ENCODE measurements around the gene MAP4K2.
"Not testable (repeated sequence)": the region's sequence is repeated elsewhere in the genome, so short reads cannot be mapped to it uniquely, and the experiment has no call there.

The MAP4K2 gene

DNA sequence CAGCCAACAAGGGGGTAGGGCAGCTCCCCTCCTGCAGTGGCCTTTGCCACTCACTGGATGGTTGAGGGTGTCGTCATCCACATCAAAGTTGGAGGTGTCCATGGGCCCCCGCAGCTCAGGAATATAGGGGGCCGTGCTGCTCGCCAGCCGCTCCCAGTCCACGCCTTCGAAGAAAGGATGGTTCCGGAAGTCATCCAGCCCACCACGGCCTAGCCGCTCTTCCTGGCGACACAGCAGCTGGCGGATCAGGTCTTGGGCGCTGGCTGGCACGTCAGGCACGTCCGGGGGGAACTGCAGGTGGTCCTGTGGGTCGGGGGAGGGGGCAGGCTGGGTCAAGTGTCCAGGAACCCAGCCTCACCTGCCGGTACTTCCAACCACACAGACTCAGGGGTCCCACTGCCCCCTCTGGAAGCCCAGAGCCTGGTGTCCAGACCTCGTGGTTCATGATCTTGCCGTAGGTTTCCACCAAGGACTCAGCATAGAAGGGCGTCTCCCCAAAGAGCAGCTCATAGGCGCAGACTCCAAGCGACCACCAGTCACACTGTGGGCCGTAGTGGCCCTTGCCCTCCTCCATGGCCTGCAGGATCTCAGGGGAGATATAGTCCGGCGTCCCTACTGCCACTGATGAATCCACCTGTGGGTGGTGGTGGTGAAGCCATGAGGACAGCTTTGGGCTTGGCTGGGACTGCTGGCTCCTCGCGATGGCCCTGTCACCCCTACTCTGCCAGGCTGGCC, 35.8 kb upstream of the MAP4K2 start:
- no peak for DNase-seq

DNA sequence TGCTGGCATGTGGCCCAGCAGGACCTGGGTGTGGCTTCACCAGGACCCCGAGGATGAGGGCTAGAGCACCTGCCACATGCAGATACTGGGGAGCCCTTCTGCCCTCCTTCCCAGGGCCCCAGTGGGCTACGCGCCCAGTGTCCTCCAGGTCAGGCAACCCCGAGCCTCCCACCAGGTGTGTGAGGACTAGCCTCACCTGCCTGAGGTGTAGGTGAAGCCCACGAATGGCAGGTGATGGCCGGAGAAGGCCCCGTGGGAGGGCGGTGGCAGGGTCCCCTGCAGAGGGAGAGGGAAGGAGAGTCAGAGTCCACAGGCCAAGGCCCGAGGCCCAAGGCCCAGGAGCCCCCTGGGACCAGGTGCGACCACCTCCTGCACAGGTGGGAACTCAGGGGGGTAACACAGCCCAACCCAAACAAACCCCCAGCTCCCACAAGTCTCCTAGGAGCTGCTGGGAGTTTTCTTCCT, 34.9 kb upstream of the MAP4K2 start:
- DNase-seq, result no peak

DNA sequence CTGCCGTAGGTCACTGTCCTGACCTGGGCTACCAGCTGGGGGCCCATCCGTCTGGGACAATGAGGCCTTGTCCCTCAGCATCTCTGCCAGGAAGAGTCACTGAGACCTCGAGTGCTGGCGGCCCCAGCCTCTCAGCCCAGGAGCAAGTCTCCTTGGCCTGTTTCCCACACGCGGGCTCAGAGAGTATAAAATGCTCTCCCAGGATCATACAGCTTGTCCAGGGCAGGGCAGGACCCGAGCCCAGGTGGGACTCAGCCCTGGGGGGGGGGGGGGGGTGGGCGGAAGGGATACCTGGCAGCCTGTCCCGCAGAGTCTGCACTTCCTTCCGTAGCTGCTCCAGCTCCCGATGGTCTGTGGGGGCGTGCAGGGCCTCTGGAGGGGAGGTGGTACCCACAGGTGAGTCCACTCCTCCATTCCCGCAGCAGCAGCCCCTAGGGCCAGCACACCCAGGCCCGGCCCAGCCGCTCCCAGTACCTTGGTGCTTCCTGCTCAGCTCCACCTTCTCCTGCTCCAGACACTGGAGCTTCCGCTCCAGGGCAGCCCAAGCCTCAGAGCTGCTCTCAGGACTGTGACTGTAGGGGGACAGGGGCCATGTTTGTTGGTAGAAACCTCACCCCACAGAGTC, 33.5 kb upstream of the MAP4K2 start:
- DNase-seq, result no peak

DNA sequence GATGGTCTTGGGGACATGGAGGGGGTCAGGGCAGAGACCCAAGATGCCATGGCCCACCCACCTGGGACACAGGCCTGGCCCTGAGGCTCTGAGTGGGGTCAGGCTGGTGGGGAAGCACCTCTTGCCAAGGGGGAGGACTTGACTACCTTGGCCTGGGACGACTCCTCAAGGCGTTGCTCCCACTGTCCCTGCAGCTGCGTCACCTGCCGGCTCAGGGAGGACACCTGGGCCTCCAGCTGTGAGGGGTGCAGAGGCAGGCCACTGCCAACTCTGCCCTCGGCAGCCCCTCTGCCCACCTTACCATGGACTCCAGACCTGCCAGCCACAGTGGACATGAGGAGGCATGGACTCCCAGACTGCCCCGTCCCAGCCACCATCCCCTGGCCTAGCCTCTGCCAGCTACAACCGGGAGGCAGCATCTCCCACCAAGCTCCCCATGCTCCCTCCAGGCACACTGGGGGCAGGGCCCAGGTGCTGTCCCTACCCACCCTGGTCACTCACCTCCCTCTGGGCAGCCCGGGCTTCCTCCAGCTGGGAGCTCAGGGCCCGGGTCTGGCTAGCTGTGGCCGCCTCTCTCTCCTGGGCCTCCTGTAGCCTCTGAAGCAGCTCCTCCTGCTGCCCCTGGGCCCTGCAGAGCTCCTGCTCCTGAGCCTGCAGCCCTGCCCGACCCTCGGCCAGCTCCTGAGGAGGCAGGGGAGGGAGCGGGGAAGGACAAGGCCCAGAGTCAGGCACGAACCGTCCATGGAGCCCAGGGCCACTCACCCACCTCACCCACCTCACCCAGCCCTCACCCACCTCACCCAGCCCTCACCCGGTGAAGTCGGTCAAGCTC, 32.8 kb upstream of the MAP4K2 start:
- no peak for DNase-seq

DNA sequence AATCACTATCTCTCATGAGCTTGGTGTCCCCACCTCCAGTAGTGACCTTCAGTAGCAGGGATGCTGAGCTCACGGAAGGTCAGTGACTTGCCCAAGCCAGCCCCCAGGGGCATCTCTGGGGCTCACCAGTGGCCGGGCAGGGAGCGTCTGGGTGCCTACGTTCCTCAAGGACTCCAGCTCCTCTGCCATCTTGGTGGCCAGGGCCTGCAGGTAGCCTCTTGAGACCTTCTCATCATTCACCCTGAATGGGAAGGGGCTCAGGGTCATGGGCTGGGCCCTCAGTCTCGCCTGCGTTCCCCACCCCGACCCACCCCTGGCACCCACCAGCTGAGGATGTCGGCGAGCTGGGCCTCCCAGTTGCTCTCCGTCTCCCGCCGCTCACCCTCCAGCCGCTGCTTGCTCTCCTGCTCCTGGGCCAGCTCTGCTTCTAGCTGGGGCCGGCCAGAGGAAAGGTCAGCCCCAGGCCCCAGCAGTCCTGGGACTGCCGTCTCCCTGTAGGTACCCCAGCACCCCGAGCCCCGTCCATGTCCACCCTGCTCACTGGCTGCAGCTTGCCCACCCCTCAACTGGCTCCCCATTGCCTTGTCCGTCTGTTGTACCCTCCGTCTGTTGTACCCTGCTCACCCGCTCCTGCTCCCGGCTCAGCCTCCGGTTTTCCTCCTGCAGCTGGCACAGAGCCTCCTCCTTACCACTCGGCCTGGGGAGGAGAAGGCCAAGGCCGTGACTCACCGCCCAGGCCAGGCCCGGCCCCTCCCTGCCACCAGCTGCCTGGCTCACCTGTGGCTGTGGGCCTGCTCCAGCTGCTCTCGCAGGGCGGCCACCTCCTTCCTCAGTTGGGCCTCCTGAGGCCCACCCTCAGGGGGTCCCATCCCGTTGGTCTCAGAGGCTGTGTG, 32.0 kb upstream of the MAP4K2 start:
- DNase-seq, result no peak

DNA sequence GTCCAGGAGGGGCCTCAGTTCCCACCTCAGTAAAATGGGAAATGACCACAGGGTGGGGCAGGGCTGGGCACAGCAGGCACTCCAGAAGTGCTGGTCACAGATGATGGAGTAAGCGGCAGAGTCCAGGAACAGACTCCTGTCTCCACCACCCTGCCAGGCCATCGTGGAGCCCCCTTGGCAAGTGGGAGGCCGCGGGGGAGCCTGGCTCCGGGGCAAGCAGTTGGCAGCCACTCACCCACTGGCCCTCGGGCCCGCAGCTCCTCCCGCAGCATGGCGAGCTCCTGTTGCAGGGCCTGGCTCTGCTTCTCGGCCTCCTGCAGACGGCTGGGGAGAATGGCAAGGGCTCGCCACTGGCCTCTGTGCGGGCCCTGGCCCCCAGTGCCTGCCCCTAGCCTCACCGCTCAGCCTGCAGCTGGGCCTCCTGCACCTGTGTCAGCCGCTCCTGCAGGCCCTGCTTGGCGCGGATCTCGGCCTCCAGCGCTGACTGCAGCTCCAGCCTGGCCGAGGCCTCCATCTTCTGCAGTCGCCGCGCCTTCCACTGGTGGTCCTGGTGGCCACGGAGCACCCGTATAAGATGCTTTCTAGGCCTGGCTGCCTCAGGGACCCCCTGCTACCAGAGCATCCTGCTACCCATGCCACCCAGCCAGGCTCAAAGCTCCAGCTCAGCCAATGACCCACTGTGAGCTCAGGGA, 31.2 kb upstream of the MAP4K2 start:
- no peak for DNase-seq

DNA sequence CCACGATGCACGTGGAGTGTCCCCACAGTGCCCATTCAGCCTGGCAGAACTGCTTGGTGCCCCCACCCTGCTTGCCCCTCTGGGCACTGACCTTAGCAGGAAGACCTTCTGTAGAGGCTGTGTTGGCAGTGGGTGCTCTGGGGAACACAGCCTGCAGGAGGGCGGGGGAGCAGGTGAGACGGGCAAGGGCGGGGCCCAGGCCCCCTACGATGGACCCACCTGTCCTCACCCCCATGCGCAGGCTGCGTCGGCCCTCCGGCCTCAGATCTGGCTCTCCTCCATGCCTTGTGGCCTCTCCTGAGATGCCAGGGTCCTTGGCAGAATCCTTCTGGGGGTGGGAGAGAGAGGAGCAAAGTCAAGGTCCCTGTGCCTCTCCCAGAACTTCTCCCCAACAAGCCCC, 30.5 kb upstream of the MAP4K2 start:
- no peak for DNase-seq

DNA sequence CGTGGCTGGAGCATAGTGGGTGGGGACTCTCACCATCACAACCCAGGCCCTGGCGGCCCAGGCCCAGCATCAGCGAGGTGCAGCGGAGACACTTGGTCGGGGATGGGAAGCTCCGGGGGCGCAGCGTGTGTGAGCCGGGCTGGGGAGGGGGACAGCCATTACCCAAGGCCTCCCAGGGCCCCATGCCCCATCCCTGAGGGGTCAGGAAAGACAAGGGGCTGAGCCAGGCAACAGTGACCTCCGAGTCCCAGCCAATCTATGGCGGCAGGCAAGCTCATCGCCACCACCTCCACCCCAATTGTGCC, 30.1 kb upstream of the MAP4K2 start:
- no peak for DNase-seq

DNA sequence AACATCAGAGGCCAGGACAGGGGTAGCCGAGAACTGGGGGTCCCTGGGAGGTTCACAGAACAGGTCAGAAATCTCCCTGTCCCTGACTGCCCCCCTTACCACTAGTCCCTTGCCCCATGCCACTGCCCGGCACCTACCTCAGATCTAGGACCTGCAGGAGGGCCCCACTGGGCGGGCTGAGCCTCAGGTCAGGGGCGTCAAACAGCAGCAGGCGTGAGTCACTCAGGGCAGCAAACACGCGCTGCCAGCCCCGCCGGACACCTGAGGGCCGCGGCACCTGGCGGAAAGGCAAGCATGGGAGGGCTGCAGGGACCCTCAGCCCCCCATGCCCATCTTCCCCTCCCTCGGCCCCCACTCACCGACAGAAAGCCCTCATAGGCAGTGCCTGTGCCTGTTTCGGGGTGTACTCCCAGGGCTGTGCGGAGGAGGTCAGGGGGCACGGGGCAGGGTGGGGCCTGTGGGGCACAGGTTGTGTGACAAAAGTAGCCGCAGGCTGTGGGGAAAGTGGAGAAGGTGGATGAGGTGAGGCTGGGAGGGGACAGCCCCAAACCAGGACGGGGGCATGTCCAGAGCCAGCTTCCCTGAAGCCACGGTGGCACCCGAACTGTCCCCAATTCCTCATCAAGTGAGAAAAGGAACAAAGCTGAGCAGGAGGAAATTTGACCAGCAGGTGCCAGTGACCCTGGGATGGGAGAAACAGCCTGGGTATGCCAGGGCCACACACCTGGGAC, 29.6 kb upstream of the MAP4K2 start:
- no peak for DNase-seq

DNA sequence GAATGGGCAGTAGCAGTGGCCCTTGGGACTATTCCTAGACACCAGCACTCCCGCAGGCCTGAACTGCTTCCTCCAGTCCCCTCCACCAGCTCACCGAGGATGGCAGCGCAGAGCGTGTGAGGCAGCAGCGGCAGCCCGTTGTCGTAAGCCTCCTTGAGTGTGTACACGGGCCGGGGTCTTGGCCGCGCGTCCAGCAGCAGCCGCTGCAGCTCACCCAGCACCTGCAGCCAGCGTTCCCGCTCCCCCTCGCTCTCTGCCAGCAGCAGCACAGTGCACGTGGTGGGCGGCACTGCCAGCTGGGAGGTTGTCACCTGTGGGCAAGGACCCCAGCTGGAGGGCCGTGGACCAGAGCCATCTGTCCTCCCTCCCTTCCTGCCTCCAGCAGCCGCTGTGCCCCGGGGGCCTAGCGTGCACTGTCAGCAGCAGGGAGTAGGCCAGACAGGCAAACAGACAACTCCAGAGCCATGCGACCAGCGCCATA, 28.4 kb upstream of the MAP4K2 start:
- DNase-seq, result no peak

DNA sequence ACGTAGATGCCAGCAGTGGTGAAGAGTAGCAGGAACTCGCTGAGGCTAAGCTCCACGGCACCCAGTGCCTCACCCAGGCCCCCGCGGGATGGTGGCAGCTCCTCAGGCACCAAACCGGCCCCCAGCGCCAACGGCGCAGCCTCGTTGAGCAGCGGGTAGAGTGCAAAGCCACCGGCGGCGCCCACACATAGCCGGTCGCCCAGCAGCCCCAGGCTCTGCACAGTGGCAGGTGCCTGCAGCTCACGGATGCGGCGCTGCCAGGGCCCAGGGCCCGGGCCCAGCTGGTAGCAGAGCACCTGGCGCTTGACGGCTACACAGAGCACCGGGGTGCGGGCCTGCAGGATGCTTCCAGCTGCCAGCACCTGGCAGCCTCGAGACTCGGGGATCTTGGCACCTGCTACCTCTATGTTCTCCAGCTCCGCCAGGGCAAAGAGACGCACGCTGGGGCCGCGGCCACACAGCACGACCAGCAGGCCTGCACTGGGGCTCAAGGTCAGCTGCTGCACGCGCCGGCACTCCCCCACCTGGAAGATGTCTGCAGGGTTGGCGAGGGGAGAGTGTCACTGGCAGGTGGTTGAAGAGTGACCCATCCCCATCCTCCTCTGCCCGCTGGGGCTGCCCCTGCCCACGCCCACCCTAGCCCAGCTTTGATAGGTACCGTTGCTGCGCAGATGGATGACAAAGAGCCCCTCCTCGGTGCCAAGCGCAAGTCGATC, 26.7 kb upstream of the MAP4K2 start:
- no peak for DNase-seq

DNA sequence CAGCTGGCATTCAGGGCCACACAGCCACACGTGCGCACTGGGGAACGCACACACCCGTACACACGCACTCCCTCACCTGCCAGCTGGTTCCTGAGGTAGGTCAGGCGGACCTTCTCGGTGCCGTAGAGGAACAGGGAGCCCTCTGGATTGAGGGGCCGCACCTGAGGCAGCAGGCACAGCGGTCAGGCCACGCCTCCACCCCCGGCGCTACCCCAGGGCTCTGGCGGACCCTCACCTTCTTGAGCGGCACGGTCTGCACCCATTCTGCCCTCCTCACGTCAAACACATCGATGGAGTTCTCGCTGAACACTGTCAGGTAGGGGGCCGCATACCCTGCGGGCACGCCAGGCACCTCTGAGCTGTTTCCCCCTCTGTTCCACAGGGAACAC, 24.4 kb upstream of the MAP4K2 start:
- DNase-seq, result no peak

DNA sequence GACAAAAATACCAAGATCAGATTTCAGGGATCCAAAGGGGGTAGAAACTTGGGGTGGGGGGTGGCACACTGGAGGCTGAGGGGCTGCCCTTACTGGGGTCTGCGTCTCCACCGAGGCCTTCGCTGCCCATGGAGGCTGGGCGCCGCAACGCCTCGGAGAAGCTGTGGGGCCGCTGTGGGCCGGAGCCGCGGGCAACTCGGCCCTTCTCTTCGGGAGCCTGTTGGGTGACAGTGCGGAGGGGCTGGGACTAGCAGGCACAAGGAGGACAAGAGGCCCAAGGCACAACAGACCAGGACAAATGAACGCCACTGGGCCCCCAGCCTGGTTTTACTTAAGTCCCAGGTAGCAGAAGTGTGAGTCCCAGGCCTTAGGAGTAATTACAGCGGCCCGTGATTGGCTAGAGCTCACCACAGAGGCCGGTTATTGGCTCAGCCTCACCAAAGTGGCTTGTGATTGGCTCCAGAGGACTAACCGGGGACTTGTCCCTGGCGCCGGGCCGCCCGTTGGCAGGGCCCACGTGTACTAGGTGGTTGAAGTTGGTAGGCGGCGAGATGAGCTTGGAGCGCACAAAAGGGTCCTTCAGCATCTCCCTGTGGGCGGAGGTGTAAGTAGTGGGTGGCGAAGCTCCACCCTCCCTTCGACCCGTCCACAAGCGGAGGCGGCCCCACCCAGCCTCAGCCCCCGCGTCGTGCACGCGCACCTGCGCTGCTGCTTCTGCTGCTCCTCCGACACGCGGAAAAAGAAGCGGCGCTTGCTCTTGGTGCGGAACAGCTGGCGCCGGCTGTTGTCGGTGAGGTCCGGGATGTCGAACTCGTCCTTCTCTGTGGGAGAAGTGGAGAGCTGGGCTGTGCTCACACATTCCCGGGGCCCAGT, 23.8 kb upstream of the MAP4K2 start:
- no peak for DNase-seq

DNA sequence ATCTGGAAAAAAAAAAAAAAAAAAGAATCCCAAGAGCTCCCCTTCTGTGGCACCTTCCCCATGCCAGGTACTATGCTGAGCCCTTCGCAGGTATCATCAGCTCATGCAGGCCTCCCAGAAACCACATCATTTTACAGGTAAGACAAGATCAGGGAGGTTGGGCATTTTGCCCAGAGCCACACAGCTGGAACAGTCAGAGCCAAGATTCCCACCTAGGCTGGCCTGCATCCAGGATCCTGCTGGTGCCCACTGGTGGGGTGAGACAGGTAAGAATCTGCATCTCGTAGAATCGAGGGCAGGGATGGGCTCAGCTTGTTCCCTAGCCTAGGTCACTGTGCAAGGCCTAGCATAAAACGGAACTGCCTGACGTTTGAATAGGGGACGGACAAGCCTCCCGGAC, 23.0 kb upstream of the MAP4K2 start:
- DNase-seq, result no peak

DNA sequence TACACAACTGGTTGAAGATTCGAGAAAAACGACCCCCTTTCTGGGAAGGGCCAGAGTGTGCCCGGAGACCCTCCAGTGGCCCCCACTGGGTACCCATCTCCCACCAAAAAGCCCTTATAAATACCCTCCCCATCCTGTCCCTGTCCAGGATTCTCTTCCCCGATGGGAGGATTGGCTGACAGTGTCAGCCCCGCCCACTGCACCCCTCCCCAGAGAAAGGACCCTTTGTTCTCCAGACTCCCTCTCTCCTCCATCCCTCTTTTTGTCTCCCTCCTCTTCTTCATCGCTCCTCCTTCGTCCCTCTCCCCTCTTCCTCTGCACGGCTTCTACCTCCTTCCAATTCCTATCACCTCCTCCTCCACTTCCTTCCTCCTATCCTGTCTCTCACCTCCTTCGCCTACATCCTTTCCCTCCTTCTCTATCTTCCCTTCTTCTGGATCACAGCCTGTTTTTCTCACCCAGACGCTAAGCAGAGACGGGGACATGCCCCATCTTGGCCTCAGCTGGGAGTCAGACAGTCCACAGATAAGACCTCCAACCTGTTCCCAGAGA, 20.6 kb upstream of the MAP4K2 start:
- no peak for DNase-seq

DNA sequence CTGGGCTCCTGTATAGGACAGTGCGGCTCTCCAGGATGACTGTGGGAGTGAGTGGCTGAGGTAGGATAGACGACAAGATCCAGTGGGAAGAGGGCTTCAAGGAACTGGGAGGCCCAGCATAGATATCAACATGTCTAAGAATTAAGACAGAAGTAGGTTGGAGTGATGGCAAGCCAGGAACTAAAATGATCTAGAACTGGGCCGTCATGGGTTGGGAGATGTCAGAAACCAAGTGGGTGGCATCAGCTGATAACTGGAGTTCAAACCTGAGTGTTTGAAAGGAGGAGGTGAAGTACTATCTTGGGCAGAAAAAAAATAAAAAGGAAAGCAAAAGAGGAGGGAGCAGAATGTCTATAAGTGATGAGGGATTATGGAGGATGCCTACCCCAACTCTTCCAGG, 14.5 kb upstream of the MAP4K2 start:
- no peak for DNase-seq

DNA sequence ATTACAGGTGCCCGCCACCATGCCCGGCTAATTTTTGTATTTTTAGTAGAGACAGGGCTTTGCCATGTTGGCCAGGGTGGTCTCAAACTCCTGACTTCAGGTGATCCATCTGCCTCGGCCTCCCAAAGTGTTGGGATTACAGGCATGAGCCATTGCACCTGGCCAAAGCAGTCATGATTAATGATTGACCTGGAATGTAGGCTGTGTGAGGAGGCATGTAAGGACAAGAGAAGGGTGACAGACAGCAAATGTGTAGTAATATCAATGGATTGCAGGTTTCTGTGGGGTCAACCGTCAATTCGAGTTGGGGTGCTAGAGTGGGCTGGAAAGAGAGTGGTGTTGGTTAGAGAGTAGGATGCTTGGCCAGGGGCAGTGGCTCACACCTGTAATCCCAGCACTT, 12.4 kb upstream of the MAP4K2 start:
- DNase-seq, result not testable (repeated sequence)

DNA sequence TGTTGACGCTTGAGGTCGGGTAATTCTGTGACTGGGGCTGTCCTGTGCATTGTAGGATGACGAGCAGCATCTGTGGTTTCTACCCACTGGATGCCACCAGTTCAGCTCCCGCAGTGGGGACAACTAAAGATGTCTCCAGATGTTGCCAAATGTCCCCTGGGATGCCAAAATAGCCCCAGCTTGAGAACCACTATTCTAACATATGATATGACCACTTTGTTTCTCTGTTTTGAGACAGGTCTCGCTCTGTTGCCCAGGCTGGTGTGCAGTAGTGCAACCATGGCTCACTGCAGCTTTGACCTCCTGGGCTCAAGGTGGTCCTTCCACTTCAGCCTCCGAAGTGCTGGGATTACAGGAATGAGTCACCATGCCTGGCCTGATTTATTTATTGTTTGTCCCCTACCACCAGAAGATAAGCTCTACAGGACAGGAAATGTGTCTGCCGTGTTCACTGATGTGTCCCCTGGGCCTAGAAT, 11.7 kb upstream of the MAP4K2 start:
- no peak for DNase-seq

DNA sequence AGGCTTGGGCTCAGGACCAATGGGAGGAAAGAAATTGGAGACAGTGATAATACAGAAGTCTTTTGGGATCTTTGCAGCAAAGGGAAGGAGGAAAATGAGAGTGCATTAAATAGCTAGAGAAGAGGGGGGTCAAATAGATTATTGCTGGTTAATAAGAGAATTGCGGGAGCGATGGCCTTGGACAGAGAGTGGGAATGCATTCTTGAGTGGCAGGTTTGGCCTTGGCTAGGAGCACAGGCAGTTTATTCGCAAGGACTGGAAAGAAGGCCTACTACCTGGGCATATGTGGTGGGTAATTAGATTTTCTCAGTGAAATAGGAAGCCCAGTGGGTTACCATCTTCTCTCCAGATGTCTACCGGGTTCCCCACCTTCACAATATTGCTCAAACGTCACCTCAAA, 10.8 kb upstream of the MAP4K2 start:
- no peak for DNase-seq
